DOHH2 (cell line): ENCODE results near the gene PEF1.

Source experiments
- H3F3A ChIP-seq: fragments of 200-600 bp; sonication (generic), shearing (Covaris generic); 2 replicates; pipeline ENCODE4 v1.6.0; 2016; ENCODE audit warnings: antibody characterized with exemption, mild to moderate bottlenecking; ENCODE audit not compliant: control insufficient read depth, insufficient read depth
- H3K27ac ChIP-seq: fragments of 200-600 bp; sonication (generic); 2 replicates; pipeline ENCODE4 v1.5.1; 2014; ENCODE audit warnings: low read depth, mild to moderate bottlenecking, low read length, moderate library complexity
- H3K27me3 ChIP-seq: fragments of 200-600 bp; sonication (generic); 2 replicates; pipeline ENCODE4 v1.6.1; 2014; ENCODE audit warnings: mild to moderate bottlenecking, low read length, mixed read lengths; ENCODE audit not compliant: control insufficient read depth
- H3K36me3 ChIP-seq: fragments of 200-600 bp; sonication (generic); 2 replicates; pipeline ENCODE4 v1.6.1; 2014; ENCODE audit warnings: mild to moderate bottlenecking, low read length, moderate library complexity, mixed read lengths; ENCODE audit not compliant: control insufficient read depth
- H3K4me1 ChIP-seq: fragments of 200-600 bp; sonication (generic); 2 replicates; pipeline ENCODE4 v1.6.1; 2014; ENCODE audit warnings: mild to moderate bottlenecking, low read length, mixed read lengths; ENCODE audit not compliant: control insufficient read depth
- H3K4me2 ChIP-seq: fragments of 200-600 bp; sonication (generic); 2 replicates; pipeline ENCODE4 v1.6.0; 2014; ENCODE audit warnings: mild to moderate bottlenecking, low read length, moderate library complexity
- H3K4me3 ChIP-seq: fragments of 200-600 bp; sonication (generic); 2 replicates; pipeline ENCODE4 v1.5.1; 2014; ENCODE audit warnings: mild to moderate bottlenecking, low read length, mixed read lengths
- H3K79me2 ChIP-seq: fragments of 200-600 bp; sonication (generic); 2 replicates; pipeline ENCODE4 v1.6.1; 2014; ENCODE audit warnings: mild to moderate bottlenecking, low read length, mixed read lengths; ENCODE audit not compliant: control insufficient read depth
- H3K9me2 ChIP-seq: fragments of 200-600 bp; sonication (generic); replicated peaks from 2 replicates; pipeline ENCODE4 v1.6.1; 2014; ENCODE audit warnings: mild to moderate bottlenecking, low read length, mixed read lengths; ENCODE audit not compliant: control insufficient read depth
- H3K9me3 ChIP-seq: fragments of 200-600 bp; sonication (generic); 2 replicates; pipeline ENCODE4 v1.6.1; 2014; ENCODE audit warnings: antibody characterized with exemption, low read length, mixed read lengths; ENCODE audit not compliant: control insufficient read depth, insufficient read depth
- H4K20me1 ChIP-seq: fragments of 200-600 bp; sonication (generic); 2 replicates; pipeline ENCODE4 v1.6.0; 2014; ENCODE audit warnings: low read depth, mild to moderate bottlenecking, antibody characterized with exemption, low read length, moderate library complexity; ENCODE audit not compliant: control insufficient read depth, insufficient read depth
- EZH2phosphoT487 ChIP-seq: fragments of 200-600 bp; sonication (generic); IDR thresholded peaks from 2 replicates; pipeline ENCODE4 v1.6.1; 2017; ENCODE audit warnings: borderline replicate concordance, mild to moderate bottlenecking, antibody characterized with exemption, low read length, moderate library complexity, mixed read lengths
- TF ChIP-seq, protein P1 (sequence below): fragments of 200-600 bp; sonication (generic); IDR thresholded peaks from one replicate; pipeline ENCODE4 v1.5.1; 2014; ENCODE audit warnings: antibody characterized with exemption, mild to moderate bottlenecking, low read depth, low read length; ENCODE audit not compliant: poor library complexity, severe bottlenecking

Gene PEF1

GRCh38 chr1:31669433-31669785 is 24.7 kb upstream of the PEF1 start:
- no peaks in the 10 kb centered on the region for H3K79me2 ChIP-seq
- H3F3A ChIP-seq = no peaks in the 10 kb centered on the region
- no peaks in the 10 kb centered on the region for H3K36me3 ChIP-seq
- H4K20me1 ChIP-seq = no peaks in the 10 kb centered on the region
- H3K9me2 ChIP-seq = no peaks in the 10 kb centered on the region
- no peak overlapping the region for H3K27ac ChIP-seq
- H3K4me3 ChIP-seq = no peak overlapping the region
- TF ChIP-seq, protein P1, sequence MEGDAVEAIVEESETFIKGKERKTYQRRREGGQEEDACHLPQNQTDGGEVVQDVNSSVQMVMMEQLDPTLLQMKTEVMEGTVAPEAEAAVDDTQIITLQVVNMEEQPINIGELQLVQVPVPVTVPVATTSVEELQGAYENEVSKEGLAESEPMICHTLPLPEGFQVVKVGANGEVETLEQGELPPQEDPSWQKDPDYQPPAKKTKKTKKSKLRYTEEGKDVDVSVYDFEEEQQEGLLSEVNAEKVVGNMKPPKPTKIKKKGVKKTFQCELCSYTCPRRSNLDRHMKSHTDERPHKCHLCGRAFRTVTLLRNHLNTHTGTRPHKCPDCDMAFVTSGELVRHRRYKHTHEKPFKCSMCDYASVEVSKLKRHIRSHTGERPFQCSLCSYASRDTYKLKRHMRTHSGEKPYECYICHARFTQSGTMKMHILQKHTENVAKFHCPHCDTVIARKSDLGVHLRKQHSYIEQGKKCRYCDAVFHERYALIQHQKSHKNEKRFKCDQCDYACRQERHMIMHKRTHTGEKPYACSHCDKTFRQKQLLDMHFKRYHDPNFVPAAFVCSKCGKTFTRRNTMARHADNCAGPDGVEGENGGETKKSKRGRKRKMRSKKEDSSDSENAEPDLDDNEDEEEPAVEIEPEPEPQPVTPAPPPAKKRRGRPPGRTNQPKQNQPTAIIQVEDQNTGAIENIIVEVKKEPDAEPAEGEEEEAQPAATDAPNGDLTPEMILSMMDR = no peak
- no peak for TF ChIP-seq EZH2phosphoT487
- H3K27me3 ChIP-seq = peaks cover 42% of the 10 kb centered on the region
- no peak overlapping the region for H3K4me2 ChIP-seq
- no peaks in the 10 kb centered on the region for H3K9me3 ChIP-seq
- H3K4me1 ChIP-seq = no peaks in the 10 kb centered on the region

GRCh38 chr1:31668303-31668883 is 23.7 kb upstream of the PEF1 start:
- Histone ChIP-seq H3K4me3 (no peak overlapping the region), H3K4me1 (no peaks in the 10 kb centered on the region), H4K20me1 (no peaks in the 10 kb centered on the region), H3K27me3 (peaks cover 45% of the 10 kb centered on the region), H3K36me3 (no peaks in the 10 kb centered on the region), H3F3A (no peaks in the 10 kb centered on the region), H3K79me2 (no peaks in the 10 kb centered on the region), H3K9me2 (no peaks in the 10 kb centered on the region), H3K27ac (no peak overlapping the region), H3K4me2 (no peak overlapping the region), H3K9me3 (no peaks in the 10 kb centered on the region)
- TF ChIP-seq, protein P1 = no peak
- no peak for TF ChIP-seq EZH2phosphoT487

DNA sequence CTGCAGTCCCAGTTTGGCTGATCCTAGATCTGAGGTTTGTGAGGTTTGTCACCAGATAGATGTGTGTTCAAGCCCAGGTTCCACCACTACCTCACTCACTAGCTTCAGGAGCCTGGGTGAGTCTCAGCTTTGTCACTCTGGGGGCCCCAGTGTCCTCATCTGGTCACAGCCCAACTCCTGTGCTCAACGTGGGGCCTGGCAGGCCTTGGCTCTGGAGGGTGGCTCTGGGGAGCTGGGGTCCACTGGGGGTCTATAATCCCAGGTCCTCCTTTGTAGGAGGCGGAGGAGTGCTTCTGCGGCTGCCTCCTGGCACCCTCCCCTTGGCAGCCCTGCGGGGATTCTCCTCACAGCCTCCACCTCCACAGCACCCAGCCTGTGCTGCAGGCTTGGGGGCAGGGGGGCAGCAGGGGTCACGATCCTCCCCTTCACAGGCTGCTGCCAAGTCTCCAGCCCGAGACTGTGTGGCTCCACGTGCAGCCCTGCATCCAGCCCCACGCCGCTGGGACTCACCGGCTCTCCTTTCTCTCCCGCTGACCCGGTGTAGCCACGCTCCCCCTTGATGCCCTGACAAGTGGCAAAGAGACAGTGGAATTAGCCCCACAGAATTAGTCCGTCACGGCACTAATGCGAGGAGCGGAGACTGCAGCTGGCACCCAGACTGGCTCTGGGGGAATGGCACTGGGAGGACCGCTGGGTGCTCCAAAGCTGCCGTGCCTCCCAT is 22.5 kb upstream of the PEF1 start:
- H3K27me3 ChIP-seq = peaks cover 45% of the 10 kb centered on the region
- H3K4me2 ChIP-seq = no peak overlapping the region

More for the DNA sequence above, 22.5 kb upstream of the PEF1 start:
- H3K36me3 ChIP-seq = no peaks in the 10 kb centered on the region
- no peaks in the 10 kb centered on the region for H3K4me1 ChIP-seq
- TF ChIP-seq, protein P1 = no peak
- TF ChIP-seq EZH2phosphoT487 = no peak
- no peak overlapping the region for H3K4me3 ChIP-seq
- no peaks in the 10 kb centered on the region for H3F3A ChIP-seq
- no peaks in the 10 kb centered on the region for H3K9me2 ChIP-seq
- no peaks in the 10 kb centered on the region for H3K79me2 ChIP-seq
- H3K9me3 ChIP-seq = no peaks in the 10 kb centered on the region
- no peaks in the 10 kb centered on the region for H4K20me1 ChIP-seq
- H3K27ac ChIP-seq = no peak overlapping the region
